Liver (tissue), 3 donors: ENCODE measurements around the gene CRLF3.
"Not testable (repeated sequence)": the region's sequence is repeated elsewhere in the genome, so short reads cannot be mapped to it uniquely, and the experiment has no call there.

ENCODE experiments used
- EGR1 ChIP-seq, 2 donors: IDR thresholded peaks; 2 replicates each; pipeline ENCODE4 v1.6.1; 2016 to 2018; ENCODE audit warnings: antibody characterized with exemption in 2 of 2, low read depth in 2 of 2
- RAD21 ChIP-seq, 2 donors: IDR thresholded peaks; 2 replicates each; pipeline ENCODE4 v1.6.1; 2016; ENCODE audit warnings: antibody characterized with exemption in 2 of 2, mild to moderate bottlenecking in 2 of 2
- TAF1 ChIP-seq: conservative IDR thresholded peaks from 2 replicates; pipeline ENCODE4 v1.6.1; 2016; ENCODE audit warnings: antibody characterized with exemption, mild to moderate bottlenecking
- TF ChIP-seq, protein P1 (sequence below): fragments of 150-350 bp; IDR thresholded peaks from 2 replicates; pipeline ENCODE4 v1.5.1; 2017; ENCODE audit warnings: improper control_type of control experiment, low read depth, low read length; ENCODE audit not compliant: missing input control
- donor health status: healthy.
- donor health status: healthy.

GRCh38 chr17:30736371-30736770 lies 88.1 kb downstream of the CRLF3 start:
- TF ChIP-seq, protein P1, sequence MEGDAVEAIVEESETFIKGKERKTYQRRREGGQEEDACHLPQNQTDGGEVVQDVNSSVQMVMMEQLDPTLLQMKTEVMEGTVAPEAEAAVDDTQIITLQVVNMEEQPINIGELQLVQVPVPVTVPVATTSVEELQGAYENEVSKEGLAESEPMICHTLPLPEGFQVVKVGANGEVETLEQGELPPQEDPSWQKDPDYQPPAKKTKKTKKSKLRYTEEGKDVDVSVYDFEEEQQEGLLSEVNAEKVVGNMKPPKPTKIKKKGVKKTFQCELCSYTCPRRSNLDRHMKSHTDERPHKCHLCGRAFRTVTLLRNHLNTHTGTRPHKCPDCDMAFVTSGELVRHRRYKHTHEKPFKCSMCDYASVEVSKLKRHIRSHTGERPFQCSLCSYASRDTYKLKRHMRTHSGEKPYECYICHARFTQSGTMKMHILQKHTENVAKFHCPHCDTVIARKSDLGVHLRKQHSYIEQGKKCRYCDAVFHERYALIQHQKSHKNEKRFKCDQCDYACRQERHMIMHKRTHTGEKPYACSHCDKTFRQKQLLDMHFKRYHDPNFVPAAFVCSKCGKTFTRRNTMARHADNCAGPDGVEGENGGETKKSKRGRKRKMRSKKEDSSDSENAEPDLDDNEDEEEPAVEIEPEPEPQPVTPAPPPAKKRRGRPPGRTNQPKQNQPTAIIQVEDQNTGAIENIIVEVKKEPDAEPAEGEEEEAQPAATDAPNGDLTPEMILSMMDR: not testable (repeated sequence)
- not testable (repeated sequence) for TF ChIP-seq TAF1; EGR1 (IDR thresholded peaks at IDR 0.05; ENCODE audit: low read depth in 2 of 2); RAD21 (IDR thresholded peaks at IDR 0.05)
